ENCODE results near the gene ITIH4.
A peak's percentile ranks its signal among the peaks of the same experiment; 100 is the strongest.

The ITIH4 gene

DNA sequence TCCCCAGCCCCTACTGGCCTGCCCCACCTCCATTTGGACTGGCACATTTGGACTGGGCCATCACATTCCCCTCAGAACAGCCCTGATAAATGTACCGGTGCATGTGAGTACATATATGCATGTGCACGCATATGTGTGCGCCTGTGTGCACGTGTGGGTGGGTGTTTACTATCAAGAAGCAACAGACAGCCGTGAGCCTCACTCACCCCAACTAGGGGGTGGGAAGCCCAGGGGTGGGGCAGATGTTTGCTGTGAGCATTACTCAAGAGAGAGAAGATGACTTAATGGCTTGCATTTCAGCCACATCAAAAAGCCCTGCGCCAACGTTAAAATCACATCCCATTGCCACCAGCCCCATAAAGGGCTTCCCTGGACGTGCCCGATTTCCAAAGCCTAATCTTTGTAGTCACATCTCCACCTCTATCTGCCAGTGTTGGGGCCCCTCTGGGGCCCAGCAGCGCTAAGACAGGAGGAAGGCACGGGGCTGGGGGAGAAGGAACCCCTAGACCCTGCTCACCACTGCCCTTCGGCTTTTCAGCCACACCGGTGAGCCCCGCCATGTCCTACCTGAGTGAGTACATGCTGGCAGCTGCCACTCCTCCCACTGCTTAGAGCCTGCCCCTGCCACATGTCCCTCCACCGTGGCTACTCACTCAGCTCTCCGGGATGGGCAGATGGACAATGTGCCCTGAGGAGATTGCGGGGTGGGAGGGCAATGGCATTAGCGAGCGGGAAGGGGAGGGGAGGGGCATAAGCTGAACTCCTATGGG, 25.0 kb downstream of the ITIH4 start:
- Histone ChIP-seq H3K9me3 (replicated peaks in 1 of 2; ENCODE audit: control insufficient read depth in 2 of 2, insufficient read depth in 1 of 2, low read depth in 1 of 2, low read length in 2 of 2) (peaks cover 0 to 5% of the 10 kb centered on the region in 2 donors), H3K79me1 (ENCODE audit: low read depth, low read length) (no peaks in the 10 kb centered on the region), H3K4ac (ENCODE audit: low read length) (peak overlapping the region; percentile 69), H4K8ac (ENCODE audit: low read depth, low read length) (peak overlapping the region; percentile 88), H3K27me3 (ENCODE audit: control insufficient read depth in 3 of 3, insufficient read depth in 3 of 3, low read depth in 1 of 3, low read length in 3 of 3) (peaks cover 0 to 3% (median 0%) of the 10 kb centered on the region in 3 experiments), H2BK120ac (ENCODE audit: low read depth, low read length) (no peak overlapping the region), H3K9ac (ENCODE audit: low read depth, low read length, poor library complexity) (no peak overlapping the region), H3K27ac (replicated peaks; ENCODE audit: low read length) (no peak overlapping the region), H3K18ac (ENCODE audit: low read length) (peak overlapping the region; percentile 72), H4K91ac (ENCODE audit: low read depth, low read length, poor library complexity) (no peak overlapping the region), H2AFZ (ENCODE audit: low read length) (no peak overlapping the region), H3K4me1 (ENCODE audit: control insufficient read depth in 2 of 2, insufficient read depth in 1 of 2, low read depth in 1 of 2, low read length in 2 of 2) (peaks cover 0 to 3% of the 10 kb centered on the region in 2 donors), H3K14ac (ENCODE audit: low read length) (peak overlapping the region; percentile 63), H3K4me2 (ENCODE audit: insufficient read depth, low read length, poor library complexity, severe bottlenecking) (no peak overlapping the region), H3K23ac (ENCODE audit: low read depth, low read length, poor library complexity) (no peak overlapping the region), H2BK5ac (ENCODE audit: low read length) (no peak overlapping the region), H3K36me3 (replicated peaks in 1 of 2; ENCODE audit: control insufficient read depth in 2 of 2, insufficient read depth in 2 of 2, low read length in 2 of 2) (no peaks in the 10 kb centered on the region), H2AK5ac (ENCODE audit: low read depth, low read length) (peak overlapping the region; percentile 56), H2BK12ac (ENCODE audit: low read length) (no peak overlapping the region), H2BK15ac (ENCODE audit: low read length) (peak overlapping the region; percentile 69), H3K4me3 (ENCODE audit: low read length in 2 of 2) (no peak overlapping the region)
- no CpG with 5 or more reads among the region's 19 CpGs for WGBS, 2 donors (ENCODE audit: extremely low coverage in 2 of 2, insufficient read length in 2 of 2, insufficient replicate concordance in 1 of 2)
- no peak for DNase-seq (ENCODE audit: low spot score)

- Histone ChIP-seq H2BK5ac (ENCODE audit: low read length) (no peak overlapping the region), H3K9me3 (replicated peaks in 1 of 2; ENCODE audit: control insufficient read depth in 2 of 2, insufficient read depth in 1 of 2, low read depth in 1 of 2, low read length in 2 of 2) (peaks cover 0 to 2% of the 10 kb centered on the region in 2 donors), H3K18ac (ENCODE audit: low read length) (no peak overlapping the region), H2BK12ac (ENCODE audit: low read length) (no peak overlapping the region), H3K4me1 (ENCODE audit: control insufficient read depth in 2 of 2, insufficient read depth in 1 of 2, low read depth in 1 of 2, low read length in 2 of 2) (peaks cover 0 to 3% of the 10 kb centered on the region in 2 donors), H3K79me1 (ENCODE audit: low read depth, low read length) (no peaks in the 10 kb centered on the region), H3K27me3 (ENCODE audit: control insufficient read depth in 3 of 3, insufficient read depth in 3 of 3, low read depth in 1 of 3, low read length in 3 of 3) (peaks cover 0 to 6% (median 0%) of the 10 kb centered on the region in 3 experiments), H2BK120ac (ENCODE audit: low read depth, low read length) (no peak overlapping the region), H3K4me3 (ENCODE audit: low read length in 2 of 2) (no peak overlapping the region), H3K4me2 (ENCODE audit: insufficient read depth, low read length, poor library complexity, severe bottlenecking) (no peak overlapping the region), H3K4ac (ENCODE audit: low read length) (no peak overlapping the region), H4K8ac (ENCODE audit: low read depth, low read length) (no peak overlapping the region), H2AFZ (ENCODE audit: low read length) (no peak overlapping the region), H3K23ac (ENCODE audit: low read depth, low read length, poor library complexity) (no peak overlapping the region), H3K9ac (ENCODE audit: low read depth, low read length, poor library complexity) (no peak overlapping the region), H2BK15ac (ENCODE audit: low read length) (peak overlapping the region; percentile 38), H2AK5ac (ENCODE audit: low read depth, low read length) (no peak overlapping the region), H4K91ac (ENCODE audit: low read depth, low read length, poor library complexity) (no peak overlapping the region), H3K27ac (replicated peaks; ENCODE audit: low read length) (no peak overlapping the region), H3K36me3 (replicated peaks in 1 of 2; ENCODE audit: control insufficient read depth in 2 of 2, insufficient read depth in 2 of 2, low read length in 2 of 2) (no peaks in the 10 kb centered on the region), H3K14ac (ENCODE audit: low read length) (no peak overlapping the region)
- no CpG with 5 or more reads among the region's 5 CpGs for WGBS, 2 donors (ENCODE audit: extremely low coverage in 2 of 2, insufficient read length in 2 of 2, insufficient replicate concordance in 1 of 2)
- DNase-seq (ENCODE audit: low spot score), result no peak
Measured at GRCh38 chr3:52801839-52802238, 28.6 kb downstream of the ITIH4 start.

- no peak overlapping the region for H2AK5ac ChIP-seq (ENCODE audit: low read depth, low read length)
- no peaks in the 10 kb centered on the region for H3K36me3 ChIP-seq (replicated peaks in 1 of 2; ENCODE audit: control insufficient read depth in 2 of 2, insufficient read depth in 2 of 2, low read length in 2 of 2)
- H4K91ac ChIP-seq (ENCODE audit: low read depth, low read length, poor library complexity), result no peak overlapping the region
- H3K14ac ChIP-seq (ENCODE audit: low read length), result no peak overlapping the region
- no peak overlapping the region for H3K9ac ChIP-seq (ENCODE audit: low read depth, low read length, poor library complexity)
- H3K9me3 ChIP-seq (replicated peaks in 1 of 2; ENCODE audit: control insufficient read depth in 2 of 2, insufficient read depth in 1 of 2, low read depth in 1 of 2, low read length in 2 of 2), result no peaks in the 10 kb centered on the region
- no peak overlapping the region for H2BK12ac ChIP-seq (ENCODE audit: low read length)
- no peak overlapping the region for H3K27ac ChIP-seq (replicated peaks; ENCODE audit: low read length)
- H3K79me1 ChIP-seq (ENCODE audit: low read depth, low read length), result no peaks in the 10 kb centered on the region
- no peak overlapping the region for H2AFZ ChIP-seq (ENCODE audit: low read length)
- no peaks in the 10 kb centered on the region for H3K4me1 ChIP-seq (ENCODE audit: control insufficient read depth in 2 of 2, insufficient read depth in 1 of 2, low read depth in 1 of 2, low read length in 2 of 2)
- H2BK5ac ChIP-seq (ENCODE audit: low read length), result no peak overlapping the region
- H3K18ac ChIP-seq (ENCODE audit: low read length), result no peak overlapping the region
- no CpG with 5 or more reads among the region's 7 CpGs for WGBS, 2 donors (ENCODE audit: extremely low coverage in 2 of 2, insufficient read length in 2 of 2, insufficient replicate concordance in 1 of 2)
- H2BK15ac ChIP-seq (ENCODE audit: low read length), result no peak overlapping the region
- H3K27me3 ChIP-seq (ENCODE audit: control insufficient read depth in 3 of 3, insufficient read depth in 3 of 3, low read depth in 1 of 3, low read length in 3 of 3), result peaks cover 0 to 6% (median 0%) of the 10 kb centered on the region in 3 experiments
- no peak overlapping the region for H2BK120ac ChIP-seq (ENCODE audit: low read depth, low read length)
- H3K4me3 ChIP-seq (ENCODE audit: low read length in 2 of 2), result no peak overlapping the region
- H3K4ac ChIP-seq (ENCODE audit: low read length), result no peak overlapping the region
- no peak overlapping the region for H4K8ac ChIP-seq (ENCODE audit: low read depth, low read length)
- H3K23ac ChIP-seq (ENCODE audit: low read depth, low read length, poor library complexity), result no peak overlapping the region
- no peak overlapping the region for H3K4me2 ChIP-seq (ENCODE audit: insufficient read depth, low read length, poor library complexity, severe bottlenecking)
- DNase-seq (ENCODE audit: low spot score), result no peak
Measured at GRCh38 chr3:52800079-52800478, 30.4 kb downstream of the ITIH4 start.

GRCh38 chr3:52798978-52799476, 31.4 kb downstream of the ITIH4 start:
- peaks cover 4 to 9% of the 10 kb centered on the region in 2 donors for H3K4me1 ChIP-seq (ENCODE audit: control insufficient read depth in 2 of 2, insufficient read depth in 1 of 2, low read depth in 1 of 2, low read length in 2 of 2)
- WGBS, 2 donors (ENCODE audit: extremely low coverage in 2 of 2, insufficient read length in 2 of 2, insufficient replicate concordance in 1 of 2), result no CpG with 5 or more reads among the region's 14 CpGs
- H2AFZ ChIP-seq (ENCODE audit: low read length), result no peak overlapping the region
- peak overlapping the region; percentile 52 for H2BK15ac ChIP-seq (ENCODE audit: low read length)
- H2BK12ac ChIP-seq (ENCODE audit: low read length), result peak overlapping the region; percentile 26
- no peak overlapping the region for H3K23ac ChIP-seq (ENCODE audit: low read depth, low read length, poor library complexity)
- no peak overlapping the region for H2BK120ac ChIP-seq (ENCODE audit: low read depth, low read length)
- peaks cover 0 to 6% (median 0%) of the 10 kb centered on the region in 3 experiments for H3K27me3 ChIP-seq (ENCODE audit: control insufficient read depth in 3 of 3, insufficient read depth in 3 of 3, low read depth in 1 of 3, low read length in 3 of 3)
- no peaks in the 10 kb centered on the region for H3K9me3 ChIP-seq (replicated peaks in 1 of 2; ENCODE audit: control insufficient read depth in 2 of 2, insufficient read depth in 1 of 2, low read depth in 1 of 2, low read length in 2 of 2)
- H3K27ac ChIP-seq (replicated peaks; ENCODE audit: low read length), result no peak overlapping the region
- H4K91ac ChIP-seq (ENCODE audit: low read depth, low read length, poor library complexity), result no peak overlapping the region
- no peak overlapping the region for H3K4me3 ChIP-seq (ENCODE audit: low read length in 2 of 2)
- peak overlapping the region; percentile 30 for H2AK5ac ChIP-seq (ENCODE audit: low read depth, low read length)
- DNase-seq (ENCODE audit: low spot score), result no peak
- H3K36me3 ChIP-seq (replicated peaks in 1 of 2; ENCODE audit: control insufficient read depth in 2 of 2, insufficient read depth in 2 of 2, low read length in 2 of 2), result no peaks in the 10 kb centered on the region
- no peak overlapping the region for H3K4ac ChIP-seq (ENCODE audit: low read length)
- no peak overlapping the region for H2BK5ac ChIP-seq (ENCODE audit: low read length)
- no peak overlapping the region for H4K8ac ChIP-seq (ENCODE audit: low read depth, low read length)
- no peak overlapping the region for H3K4me2 ChIP-seq (ENCODE audit: insufficient read depth, low read length, poor library complexity, severe bottlenecking)
- no peaks in the 10 kb centered on the region for H3K79me1 ChIP-seq (ENCODE audit: low read depth, low read length)
- H3K14ac ChIP-seq (ENCODE audit: low read length), result no peak overlapping the region
- H3K18ac ChIP-seq (ENCODE audit: low read length), result no peak overlapping the region
- no peak overlapping the region for H3K9ac ChIP-seq (ENCODE audit: low read depth, low read length, poor library complexity)

All from neuronal stem cell (in vitro differentiated cells).